NCI-H82 treated with DMSO at 0.1 percent for 48 hours (cell line): ENCODE data around the gene PSG5.
"Not testable (repeated sequence)": the region's sequence is repeated elsewhere in the genome, so short reads cannot be mapped to it uniquely, and the experiment has no call there.

Source experiments
- DNase-seq: peaks from one replicate; lab custom pipeline; 2025; ENCODE audit not compliant: unreplicated experiment; lab: John Stamatoyannopoulos, UW

Gene PSG5

DNA sequence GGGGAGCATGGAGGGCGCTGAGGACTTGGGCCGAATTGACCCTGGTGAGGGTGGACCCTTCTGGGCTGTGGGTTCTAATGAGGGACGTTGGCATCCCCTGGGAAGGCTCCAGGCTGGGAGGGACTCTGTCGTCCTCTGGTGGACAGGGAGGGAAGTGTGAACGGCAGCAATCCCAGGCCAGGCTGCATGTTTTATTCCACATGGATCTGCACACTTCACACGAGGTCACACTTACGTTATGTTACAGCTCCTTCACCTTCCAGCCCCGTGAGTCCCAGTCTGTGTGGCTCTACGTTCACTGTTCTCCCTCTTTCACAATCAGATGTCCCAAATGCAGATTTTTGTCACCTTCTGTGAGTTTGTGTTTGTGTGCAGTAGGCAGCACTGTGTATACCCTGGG is 1.8 kb upstream of the PSG5 start:
- not testable (repeated sequence) for DNase-seq

DNA sequence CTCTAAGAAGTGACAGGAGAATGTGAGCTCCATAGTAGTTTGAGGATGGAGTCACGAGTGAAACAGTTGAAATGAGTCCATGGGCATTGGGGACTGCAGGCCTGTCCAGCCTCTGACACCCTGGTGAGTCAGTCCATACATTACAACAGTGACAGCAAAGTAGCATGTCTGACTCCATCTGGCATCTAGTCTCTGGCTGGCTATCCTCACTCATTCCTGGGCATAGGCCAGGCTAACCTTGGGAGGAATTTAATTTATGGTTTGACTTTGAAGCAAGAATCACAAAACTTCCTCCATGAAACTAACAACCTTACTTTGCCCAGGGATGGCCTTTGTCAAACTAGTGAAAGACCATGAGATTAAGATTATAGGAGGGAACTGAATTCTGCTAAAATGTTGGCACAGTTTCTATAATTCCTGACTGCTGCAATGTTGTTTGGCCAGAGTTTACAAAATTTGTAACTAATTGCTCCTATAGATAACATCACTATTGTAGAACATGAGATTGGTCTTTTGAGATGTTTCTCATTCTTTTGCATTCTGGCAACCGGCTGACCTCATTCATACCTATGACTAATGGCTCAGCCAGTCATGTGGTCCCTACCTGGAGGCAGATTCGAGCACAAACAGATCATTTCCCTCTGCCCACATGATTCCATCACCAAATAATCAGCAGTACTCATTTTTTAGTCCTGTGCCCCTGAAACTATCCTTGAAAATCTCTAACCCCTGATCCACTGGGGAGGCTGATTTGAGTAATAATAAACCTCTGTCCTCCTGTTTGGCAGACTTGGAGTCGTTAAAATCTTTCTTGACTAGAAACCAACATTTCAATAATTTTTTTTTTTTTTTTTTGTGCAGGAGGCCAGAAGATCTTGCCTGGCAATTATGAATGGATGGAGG is 4.2 kb downstream of the PSG5 start:
- DNase-seq, result not testable (repeated sequence)

DNA sequence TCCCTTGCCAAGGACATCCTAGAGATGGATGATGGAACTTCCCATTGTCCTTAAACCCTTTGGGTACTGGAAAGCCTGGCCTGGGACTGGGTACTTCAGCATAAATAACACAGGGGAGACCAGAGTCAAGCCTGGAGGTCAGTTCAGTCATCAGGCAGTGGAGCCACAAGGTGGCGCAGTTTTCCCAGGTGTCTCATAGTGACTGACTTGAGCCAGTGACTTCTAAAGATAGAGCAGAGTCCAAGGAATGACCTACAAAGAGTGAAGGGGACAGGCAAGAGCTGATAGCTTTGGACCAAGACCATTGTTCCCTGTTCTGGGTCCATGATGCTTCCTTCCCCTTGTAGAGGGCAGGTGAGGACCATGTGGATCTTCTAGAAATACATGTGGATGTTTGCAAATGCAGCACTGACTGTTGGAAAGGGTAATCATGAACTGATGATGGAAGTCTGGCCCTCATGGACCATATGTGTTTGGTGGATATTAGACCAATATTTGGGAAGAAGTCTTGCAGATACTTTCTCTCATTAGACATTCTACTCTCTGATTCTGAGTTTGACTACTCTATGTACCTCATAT is 6.7 kb downstream of the PSG5 start:
- not testable (repeated sequence) for DNase-seq

DNA sequence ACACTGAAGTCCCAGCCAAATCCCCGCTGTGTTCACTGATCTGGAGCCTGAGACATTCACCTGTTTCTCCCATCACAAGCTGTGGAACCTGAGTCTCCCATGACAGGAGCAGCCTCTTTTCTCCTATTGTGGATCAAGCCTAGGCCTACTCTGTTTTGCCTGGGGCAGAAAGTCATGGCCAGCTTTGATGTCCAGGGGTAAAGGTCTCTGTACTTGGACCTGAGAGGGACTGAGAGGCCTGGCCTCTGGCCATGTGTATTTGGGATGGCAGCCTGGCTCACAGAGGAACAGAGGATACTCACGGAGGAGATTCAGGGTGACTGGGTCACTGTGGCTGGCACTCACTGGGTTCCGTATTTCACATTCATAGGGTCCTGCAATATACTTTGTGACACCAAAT is 7.8 kb downstream of the PSG5 start:
- not testable (repeated sequence) for DNase-seq

DNA sequence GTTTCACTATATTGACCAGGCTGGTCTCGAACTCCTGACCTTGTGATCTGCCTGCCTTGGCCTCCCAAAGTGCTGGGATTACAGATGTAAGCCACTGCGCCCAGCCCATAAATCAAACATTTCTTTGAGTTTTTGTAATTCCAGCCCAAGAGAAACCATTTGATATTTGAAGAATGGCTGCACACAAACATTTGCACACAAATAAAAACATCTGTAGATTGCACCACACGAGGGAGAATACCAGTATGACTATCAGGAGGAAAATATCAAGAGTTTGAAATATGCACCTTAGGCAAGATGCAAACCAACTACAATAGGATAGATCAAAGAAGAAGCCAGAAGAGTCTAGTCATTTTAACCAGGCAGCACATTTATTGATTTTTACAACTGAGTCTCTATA is 20.4 kb downstream of the PSG5 start:
- not testable (repeated sequence) for DNase-seq

DNA sequence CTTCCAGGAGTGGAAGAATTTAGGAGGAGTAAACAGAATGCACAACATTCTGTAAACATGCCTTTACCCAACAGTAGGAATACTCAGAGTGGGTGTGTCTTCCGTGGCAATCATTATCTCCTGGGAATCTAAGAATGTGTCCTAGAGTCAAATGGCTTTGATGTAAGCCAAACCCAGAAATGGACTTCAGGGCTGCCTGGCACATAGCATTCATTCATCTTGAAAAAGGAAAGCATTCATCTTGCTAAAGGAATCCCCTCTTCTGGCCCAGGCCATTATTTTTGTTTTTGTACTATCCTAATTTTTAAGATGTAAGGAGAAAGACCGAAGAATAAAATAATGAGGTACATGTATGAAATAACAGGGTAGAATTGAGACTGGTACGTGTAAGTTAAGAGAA is 23.2 kb downstream of the PSG5 start:
- DNase-seq, result not testable (repeated sequence)

DNA sequence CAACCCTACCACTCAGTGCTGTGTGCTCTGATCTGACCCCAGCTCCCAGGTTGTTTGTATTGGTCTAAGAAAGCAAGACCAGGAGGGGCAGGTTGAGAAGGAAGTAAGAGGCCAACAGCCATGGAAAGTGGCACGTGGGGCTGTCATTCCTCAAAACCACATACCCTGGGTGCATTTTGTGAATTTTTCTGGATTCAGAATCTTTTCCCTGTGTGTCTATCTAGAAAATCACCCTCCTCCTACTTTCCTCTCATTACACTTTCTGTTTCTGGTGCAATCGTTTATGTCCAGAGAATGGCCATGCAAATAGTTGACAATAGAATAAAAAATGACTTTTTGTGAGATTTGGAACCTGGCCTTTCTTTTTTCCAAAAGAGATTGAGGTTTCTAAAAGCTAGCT is 24.1 kb downstream of the PSG5 start:
- not testable (repeated sequence) for DNase-seq

DNA sequence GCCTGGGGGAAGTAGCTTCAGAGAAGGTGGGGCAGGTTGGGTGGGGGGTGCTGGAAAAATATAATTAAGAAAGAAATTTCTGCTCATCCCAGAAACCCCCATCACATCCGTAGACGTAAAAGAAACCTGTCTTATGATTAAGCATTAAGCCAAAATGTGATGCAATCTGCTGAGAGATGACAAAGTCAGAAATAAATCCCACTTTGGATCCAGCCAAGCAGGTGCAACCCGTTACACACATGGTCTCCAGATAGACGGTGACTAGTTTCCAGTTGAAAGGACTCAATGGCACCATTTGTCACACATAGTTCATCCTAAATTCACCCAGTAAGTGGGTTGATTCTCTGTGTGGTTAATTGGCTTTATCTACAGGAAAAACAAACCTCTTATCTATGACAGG is 34.1 kb downstream of the PSG5 start:
- DNase-seq, result no peak

DNA sequence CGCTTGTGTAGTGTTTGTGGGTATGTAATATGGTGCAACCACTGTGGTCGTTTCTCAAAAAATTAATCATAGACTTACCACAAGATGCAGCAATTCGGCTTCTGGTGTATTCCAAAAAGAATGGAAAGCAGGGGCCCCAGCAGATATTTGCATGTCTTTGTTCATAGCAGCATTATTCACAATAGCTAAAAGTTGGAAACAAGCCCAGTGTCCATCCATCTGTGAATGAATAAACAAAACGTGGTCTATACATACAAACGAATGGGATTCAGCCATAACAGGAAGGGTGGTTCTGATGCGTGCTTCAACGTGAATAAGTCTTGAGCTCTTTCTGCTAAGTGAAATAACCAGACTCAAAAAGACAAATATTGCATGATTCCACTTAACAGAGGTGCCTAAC is 36.5 kb downstream of the PSG5 start:
- not testable (repeated sequence) for DNase-seq

DNA sequence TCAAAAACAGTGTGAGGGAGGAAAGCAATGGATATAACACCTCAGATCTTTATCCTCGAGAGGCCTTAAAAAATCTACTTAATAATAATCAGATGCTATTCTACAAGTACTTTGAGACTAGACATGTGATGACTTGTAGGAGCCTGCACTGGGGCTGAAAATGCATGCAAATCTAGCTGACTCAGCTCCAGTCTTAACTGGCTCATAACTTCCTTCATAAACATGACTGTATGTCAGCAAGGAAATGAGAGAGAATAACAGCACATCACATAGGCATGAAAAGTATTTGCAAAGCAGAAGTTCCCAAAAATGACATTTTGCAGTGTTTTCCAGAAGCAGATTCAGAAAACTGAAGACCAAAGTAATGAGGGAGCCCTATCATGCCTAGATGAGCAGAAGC is 38.1 kb downstream of the PSG5 start:
- DNase-seq, result no peak

DNA sequence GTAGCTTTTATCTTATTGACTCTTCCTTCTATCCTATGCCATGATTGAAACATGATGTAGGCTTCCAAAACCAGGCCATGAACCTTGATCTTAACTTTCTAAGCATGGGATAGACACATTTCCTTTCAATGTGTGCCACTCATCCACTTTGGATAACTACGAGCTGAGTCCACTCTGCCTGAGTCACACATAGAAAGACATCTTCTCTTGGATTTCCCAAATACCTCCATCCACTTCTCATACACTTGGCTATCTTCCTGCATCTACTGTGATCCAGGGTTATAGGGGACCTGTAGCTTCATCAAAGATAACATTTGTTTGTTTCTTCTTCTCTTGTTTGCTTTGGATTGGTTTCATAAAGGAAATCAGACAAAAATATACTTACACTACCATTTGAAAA is 44.6 kb downstream of the PSG5 start:
- not testable (repeated sequence) for DNase-seq

DNA sequence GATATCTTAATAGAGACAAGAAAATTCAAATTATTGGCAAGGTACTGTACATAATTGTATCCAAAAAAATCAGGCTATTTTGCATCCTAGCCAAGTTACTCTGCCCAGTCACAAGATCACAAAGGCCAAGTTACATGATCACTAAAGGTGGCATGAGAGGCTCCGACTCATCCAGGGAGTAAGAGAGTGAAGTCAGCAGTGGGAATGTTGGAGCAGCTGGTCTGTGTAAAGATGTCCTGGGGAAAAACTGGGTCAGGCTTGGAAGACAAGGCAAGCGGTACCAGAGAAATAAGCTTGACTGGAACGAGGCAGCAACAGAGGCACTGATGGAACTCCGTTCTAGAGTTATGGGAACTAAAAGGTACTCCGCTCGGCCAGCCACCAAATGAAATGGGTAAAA is 53.6 kb downstream of the PSG5 start:
- no peak for DNase-seq

DNA sequence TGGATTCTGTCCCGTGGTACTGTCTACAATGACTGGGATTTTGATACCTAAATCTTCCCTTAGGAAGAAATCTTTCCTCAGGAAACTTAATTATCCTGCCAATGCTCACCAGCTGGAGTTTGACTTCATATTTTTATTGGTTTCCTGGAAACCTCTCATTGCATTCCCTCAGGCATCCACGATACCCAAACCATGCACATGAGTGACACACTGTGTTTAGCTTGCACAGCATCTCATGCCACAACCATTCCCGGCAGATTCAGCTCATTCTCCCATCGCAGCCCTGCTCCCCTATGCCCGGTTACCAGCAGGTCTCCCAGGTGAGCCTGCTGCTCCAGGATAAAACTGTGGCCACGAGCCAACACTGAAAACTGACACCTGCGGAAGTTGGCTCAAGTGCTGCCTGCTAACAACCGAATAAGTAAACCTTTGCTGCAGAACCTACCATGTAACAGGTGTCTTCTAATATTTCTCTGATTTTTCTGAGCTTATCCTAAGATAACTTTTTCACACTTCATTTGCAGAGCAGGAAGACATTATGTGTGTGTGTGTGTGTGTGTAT is 55.0 kb downstream of the PSG5 start:
- DNase-seq, result not testable (repeated sequence)

DNA sequence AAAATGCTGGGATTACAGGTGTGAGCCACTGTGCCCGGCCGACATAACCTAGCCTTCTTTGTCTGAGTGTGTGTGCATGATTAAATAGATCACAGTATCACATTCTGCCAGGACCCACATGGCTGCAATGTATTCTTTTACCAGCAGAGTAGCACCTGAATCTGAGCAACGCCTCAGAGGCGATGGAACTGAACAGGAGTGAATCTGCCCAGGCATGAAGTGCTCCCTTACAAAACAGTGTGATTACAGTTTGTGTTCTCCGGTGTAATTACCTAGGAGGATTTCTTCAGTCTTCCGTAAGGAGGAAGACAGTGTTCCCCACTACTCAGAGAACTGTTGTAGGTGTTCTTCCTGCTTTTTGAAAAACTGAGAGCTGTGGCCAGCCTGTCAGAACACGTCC is 57.1 kb downstream of the PSG5 start:
- DNase-seq, result not testable (repeated sequence)

DNA sequence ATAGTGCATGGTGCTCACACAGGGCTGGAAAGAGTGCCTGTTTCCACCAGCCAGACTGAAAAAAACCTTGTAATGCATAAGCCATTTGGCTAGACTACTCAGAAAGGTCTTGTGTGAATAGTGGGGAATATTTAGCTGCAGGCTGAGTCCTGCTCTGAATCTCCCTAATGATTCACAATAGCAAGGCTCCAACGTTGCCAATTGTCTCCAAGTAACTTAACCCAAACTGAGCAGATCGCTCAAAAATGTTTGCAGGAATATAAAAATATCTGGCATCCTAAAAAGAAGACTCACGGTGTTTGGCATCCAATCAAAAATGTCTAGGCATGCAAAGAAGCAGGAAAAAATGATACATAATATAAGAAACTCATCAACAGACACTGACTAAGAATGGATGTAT is 59.0 kb downstream of the PSG5 start:
- DNase-seq, result not testable (repeated sequence)

DNA sequence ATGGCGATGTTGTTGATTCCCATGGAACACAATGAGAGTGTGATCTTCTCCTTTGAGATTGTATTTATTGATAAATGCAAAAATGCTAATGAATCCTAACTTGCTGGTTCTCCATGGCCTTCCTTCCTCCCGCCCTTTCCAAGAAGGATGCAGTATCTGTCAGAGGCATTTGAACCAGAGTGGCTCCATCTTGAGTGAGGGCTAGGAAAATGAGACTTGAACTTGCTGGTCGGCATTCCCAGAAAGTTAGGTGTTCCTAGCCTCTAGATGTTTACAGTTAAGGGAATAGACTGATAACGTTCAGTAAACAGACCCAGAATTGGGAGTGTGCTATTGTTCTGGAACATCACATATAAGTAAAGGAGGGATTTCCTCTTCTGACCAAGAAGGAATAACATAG is 59.6 kb downstream of the PSG5 start:
- no peak for DNase-seq

DNA sequence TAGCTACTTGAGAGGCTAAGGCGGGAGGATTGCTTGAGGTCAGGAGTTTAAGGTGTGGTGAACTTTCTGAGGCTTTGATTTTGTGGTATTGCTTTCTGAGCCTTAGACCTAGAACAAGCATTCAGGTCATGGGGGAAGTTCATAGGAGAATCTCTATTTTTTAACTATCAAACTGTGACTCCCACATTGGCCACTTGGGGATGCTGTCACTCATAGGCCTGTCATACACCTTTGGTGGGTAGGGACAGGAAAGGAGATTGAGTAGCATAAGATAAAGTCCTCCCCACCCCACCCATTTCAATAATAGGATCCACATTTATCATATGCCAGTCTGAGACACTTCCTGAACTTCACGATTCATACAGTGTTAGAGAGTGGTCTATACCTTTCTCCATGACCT is 62.0 kb downstream of the PSG5 start:
- no peak for DNase-seq

DNA sequence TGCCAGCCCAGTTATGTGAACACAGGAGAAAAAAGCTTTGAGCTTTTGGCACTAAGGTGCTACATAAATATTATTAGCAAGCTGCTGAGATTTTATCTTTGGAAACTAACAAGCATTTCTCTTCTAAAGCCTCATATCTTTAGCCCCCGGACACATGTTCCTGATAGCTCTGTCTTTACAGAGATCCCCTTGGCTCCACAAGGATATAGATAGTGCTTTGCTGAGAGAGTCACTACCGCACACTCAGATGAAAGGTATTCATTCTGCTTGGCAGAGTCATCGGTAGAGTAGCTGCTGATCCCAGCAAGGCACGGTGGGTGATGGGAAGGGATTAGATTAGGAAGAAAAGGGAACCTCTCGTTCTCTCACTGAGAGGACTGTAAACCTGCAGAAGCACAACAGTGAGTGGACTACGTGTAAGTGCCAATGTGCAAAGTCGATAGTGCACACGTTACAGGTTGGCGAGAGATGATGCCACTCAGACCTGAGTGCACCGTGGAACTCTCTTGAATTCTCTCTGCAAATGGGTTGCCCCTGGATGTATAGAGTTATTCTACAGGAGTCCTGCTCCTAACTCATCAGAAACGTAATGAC is 65.8 kb downstream of the PSG5 start:
- not testable (repeated sequence) for DNase-seq

DNA sequence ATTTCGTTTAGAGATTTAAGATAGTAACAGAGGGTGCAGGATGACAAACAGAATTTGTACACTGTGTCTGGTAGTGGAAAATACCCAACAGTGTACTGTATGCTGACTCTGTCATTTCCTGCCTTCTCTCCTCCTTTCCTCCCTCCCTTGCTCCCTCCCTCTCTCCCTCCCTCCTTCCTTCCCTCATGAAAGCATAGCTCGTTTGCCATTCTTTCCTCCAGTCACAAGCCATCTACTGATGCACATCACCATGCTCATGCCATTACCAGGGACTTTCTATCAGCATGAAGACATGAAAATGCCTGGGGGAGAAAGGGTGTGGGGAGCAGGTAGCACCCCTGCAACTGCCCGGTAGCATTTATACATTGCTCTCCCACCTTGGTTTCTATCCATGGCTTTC is 66.8 kb downstream of the PSG5 start:
- not testable (repeated sequence) for DNase-seq
